Bronchial epithelial cell (primary cell): ENCODE data around the gene KDM1B. TPM values are rescaled to one million over a fixed set of nuclear protein-coding genes. Genes with fewer than 3 reads are reported as not detected.

Source experiments
- DNase-seq: peaks from one replicate; pipeline ENCODE4 v3.0.0-alpha.2; 2010; ENCODE audit warnings: low read depth
- FAIRE-seq: peaks from 2 replicates; lab custom pipeline; 2011; peaks lifted over from hg19 to GRCh38; lab: Jason Lieb, UNC
- H3K27me3 ChIP-seq: 2 replicates; pipeline ENCODE4 v1.5.1; 2011; ENCODE audit warnings: low read length; ENCODE audit not compliant: control insufficient read depth, insufficient read depth
- H3K36me3 ChIP-seq: 2 replicates; pipeline ENCODE4 v1.5.1; 2011; ENCODE audit warnings: low read length; ENCODE audit not compliant: control insufficient read depth, insufficient read depth
- H3K4me3 ChIP-seq: 2 replicates; pipeline ENCODE4 v1.5.1; 2011; ENCODE audit warnings: mild to moderate bottlenecking, low read depth, low read length, control low read depth
- total RNA-seq: library from RNA; depleted of rRNA; stranded (reverse); fragments of >200 nt; gene quantifications from 2 replicates; pipeline ENCODE4 v1.2.1, GENCODE V29; 2014
- TF ChIP-seq, protein P1 (sequence below): IDR thresholded peaks from 2 replicates; pipeline ENCODE4 v1.5.1; 2011; ENCODE audit warnings: mild to moderate bottlenecking, moderate library complexity, low read length, control low read depth, inconsistent platforms; ENCODE audit not compliant: insufficient read depth, severe bottlenecking

The KDM1B gene
- total RNA-seq, 1 donor from 2014 or later: 21.1 TPM

DNA sequence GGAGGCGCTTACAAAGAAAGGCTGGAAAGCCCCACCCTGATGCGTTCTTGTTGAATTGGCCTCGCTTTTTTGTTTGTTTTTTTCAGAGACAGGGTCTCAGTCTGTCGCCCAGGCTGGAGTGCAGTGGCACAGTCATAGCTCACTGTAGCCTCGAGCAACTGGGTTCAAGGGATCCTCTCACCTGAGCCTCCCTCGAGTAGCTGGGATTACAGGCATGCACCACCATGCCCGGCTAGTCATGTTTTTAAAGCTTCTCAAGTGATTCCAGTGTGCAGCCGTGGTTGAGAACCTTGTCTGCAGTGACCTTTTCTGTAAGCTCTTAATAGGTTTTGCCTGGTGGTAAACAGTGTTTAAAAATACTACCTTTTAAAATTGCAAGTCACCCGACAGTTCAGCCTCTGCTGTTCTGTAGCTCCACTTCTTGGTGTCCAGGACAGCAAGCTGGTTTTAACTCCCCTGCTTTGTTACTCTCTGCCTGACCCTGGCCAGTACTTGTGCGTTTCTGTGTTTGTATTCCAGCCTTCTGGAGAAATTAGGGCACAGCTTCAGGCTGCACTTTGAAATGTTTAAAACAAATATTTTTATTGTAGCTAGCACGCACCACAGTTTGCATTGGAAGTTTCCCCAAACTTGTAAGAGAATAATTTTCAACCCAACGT is 54.4 kb downstream of the KDM1B start:
- peaks cover 4% of the 10 kb centered on the region for H3K36me3 ChIP-seq
- DNase-seq (no peak), FAIRE-seq (no peak)
- TF ChIP-seq, protein P1, sequence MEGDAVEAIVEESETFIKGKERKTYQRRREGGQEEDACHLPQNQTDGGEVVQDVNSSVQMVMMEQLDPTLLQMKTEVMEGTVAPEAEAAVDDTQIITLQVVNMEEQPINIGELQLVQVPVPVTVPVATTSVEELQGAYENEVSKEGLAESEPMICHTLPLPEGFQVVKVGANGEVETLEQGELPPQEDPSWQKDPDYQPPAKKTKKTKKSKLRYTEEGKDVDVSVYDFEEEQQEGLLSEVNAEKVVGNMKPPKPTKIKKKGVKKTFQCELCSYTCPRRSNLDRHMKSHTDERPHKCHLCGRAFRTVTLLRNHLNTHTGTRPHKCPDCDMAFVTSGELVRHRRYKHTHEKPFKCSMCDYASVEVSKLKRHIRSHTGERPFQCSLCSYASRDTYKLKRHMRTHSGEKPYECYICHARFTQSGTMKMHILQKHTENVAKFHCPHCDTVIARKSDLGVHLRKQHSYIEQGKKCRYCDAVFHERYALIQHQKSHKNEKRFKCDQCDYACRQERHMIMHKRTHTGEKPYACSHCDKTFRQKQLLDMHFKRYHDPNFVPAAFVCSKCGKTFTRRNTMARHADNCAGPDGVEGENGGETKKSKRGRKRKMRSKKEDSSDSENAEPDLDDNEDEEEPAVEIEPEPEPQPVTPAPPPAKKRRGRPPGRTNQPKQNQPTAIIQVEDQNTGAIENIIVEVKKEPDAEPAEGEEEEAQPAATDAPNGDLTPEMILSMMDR: no peak
- H3K4me3 ChIP-seq: no peak overlapping the region
- H3K27me3 ChIP-seq: no peaks in the 10 kb centered on the region

DNA sequence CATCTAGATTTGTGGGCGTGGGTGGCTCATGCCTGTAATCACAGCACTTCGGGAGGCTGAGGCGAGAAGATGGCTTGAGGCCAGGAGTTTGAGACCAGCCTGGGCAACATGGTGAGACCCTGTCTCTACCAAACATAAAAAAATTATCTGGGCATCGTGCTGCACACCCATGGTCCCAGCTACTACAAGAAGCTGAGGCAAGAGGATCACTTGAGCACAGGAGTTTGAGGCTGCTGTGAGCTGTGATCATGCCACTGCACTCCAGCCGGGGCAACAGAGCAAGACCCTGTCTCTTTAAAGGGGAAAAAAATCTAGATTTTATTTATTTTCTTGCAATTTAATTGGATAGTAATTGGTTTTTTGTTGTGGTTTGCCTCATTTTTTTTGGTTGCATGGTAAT is 55.5 kb downstream of the KDM1B start:
- H3K36me3 ChIP-seq: peaks cover 5% of the 10 kb centered on the region
- FAIRE-seq: no peak
- no peak for DNase-seq
- no peak overlapping the region for H3K4me3 ChIP-seq
- TF ChIP-seq, protein P1: no peak
- no peaks in the 10 kb centered on the region for H3K27me3 ChIP-seq

DNA sequence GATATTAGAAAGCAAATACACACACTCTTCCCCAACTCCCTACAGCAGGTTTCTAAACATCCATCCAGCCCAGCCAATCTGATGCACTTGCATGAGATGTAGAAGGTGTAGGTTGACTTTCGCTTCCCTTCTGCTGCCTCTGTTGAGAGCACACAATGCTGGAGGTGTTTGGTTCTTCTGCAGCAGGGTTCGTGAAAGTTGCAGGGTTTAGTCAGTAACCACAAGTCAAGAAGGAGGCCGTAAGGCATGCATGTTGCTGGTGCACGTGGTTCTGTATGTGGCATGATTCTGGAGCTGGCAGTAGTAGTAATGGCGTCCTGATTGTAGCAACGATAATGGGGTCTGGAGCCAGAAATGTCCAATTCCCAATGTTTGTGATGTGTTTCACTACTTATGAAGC is 56.1 kb downstream of the KDM1B start:
- TF ChIP-seq, protein P1: no peak
- H3K27me3 ChIP-seq: no peaks in the 10 kb centered on the region
- DNase-seq (no peak), FAIRE-seq (no peak)
- no peak overlapping the region for H3K4me3 ChIP-seq
- peaks cover 5% of the 10 kb centered on the region for H3K36me3 ChIP-seq

DNA sequence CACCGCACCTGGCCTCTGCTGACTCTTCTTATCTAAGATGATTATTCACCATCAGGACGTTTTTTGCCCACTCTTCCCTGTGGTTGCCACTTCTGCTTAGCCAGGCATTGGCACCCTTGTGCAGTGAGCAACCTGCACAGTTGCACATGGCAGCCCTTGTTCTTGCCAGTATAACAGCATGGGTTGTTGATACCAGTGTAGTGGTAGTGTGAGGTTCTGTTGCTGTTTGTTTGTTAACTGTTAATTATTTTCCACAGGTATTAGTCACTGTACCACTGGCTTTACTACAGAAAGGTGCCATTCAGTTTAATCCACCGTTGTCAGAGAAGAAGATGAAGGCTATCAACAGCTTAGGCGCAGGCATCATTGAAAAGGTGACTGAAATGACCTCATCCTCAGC is 57.0 kb downstream of the KDM1B start:
- peaks cover 3% of the 10 kb centered on the region for H3K36me3 ChIP-seq
- TF ChIP-seq, protein P1: no peak
- FAIRE-seq (no peak), DNase-seq (no peak)
- H3K4me3 ChIP-seq: no peak overlapping the region
- H3K27me3 ChIP-seq: no peaks in the 10 kb centered on the region

DNA sequence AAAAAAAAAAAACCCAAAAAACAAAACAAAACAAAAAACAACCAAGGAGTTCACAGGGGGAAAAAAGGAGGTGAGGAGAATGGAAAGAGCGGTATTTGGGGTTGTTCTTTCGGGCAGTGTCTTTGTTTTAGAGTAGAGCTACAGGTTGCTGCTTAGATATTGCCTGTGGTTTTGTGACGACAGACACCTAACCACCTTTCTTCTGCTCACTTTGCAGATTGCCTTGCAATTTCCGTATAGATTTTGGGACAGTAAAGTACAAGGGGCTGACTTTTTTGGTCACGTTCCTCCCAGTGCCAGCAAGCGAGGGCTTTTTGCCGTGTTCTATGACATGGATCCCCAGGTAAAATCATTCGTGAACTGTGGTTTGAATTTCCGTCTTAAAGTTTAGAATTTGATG is 58.2 kb downstream of the KDM1B start:
- H3K27me3 ChIP-seq: no peaks in the 10 kb centered on the region
- TF ChIP-seq, protein P1: no peak
- H3K4me3 ChIP-seq: no peak overlapping the region
- no peak for DNase-seq
- FAIRE-seq: no peak
- peaks cover 2% of the 10 kb centered on the region for H3K36me3 ChIP-seq

DNA sequence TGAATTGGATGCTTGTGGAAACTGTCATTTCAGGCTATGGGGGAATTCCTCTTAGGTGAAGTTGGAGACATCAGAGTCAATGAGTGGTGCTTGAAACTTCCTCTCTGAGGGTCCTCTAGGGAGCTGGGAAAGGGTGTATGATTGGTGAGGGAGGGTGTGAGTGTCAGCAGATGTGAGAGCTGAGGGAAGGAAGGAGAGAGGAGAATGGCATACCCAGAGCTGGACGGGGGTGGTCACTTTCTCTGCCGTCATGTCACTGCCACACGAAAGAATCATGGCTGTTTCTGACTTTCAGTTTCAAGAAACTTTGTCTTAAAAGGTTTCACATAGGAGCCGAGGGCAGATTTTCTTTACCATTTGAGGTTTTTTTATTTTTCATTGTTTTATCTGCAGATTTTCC is 58.8 kb downstream of the KDM1B start:
- H3K27me3 ChIP-seq: no peaks in the 10 kb centered on the region
- TF ChIP-seq, protein P1: no peak
- peaks cover 2% of the 10 kb centered on the region for H3K36me3 ChIP-seq
- DNase-seq (no peak), FAIRE-seq (no peak)
- H3K4me3 ChIP-seq: no peak overlapping the region
